ENCODE results near the gene COLEC12. TPM values are rescaled to one million over a fixed set of nuclear protein-coding genes. Genes with fewer than 3 reads are reported as not detected.

Gene COLEC12
- 29.0 and 79.5 TPM in 2 replicates for total RNA-seq

GRCh38 chr18:500632-501405 lies at the start of gene COLEC12:
Gene COLEC12, minus strand, starts transcription at chr18:500701. Its CDS starts 187 bp downstream, at chr18:500514.

GRCh38 chr18:267688-268552 lies 232.6 kb downstream of the COLEC12 start, which contains the start of gene THOC1:
Gene THOC1, minus strand, starts transcription at chr18:268047. Its CDS starts 28 bp downstream, at chr18:268019.

Other genes with a start within 250 kb of the COLEC12 start
- 20.6 and 31.8 TPM in 2 replicates for gene THOC1, start 232.7 kb downstream of the COLEC12 start, total RNA-seq
- gene CETN1, start 79.7 kb upstream of the COLEC12 start, total RNA-seq, result not detected in 2 replicates
- gene CLUL1, start 96.3 kb upstream of the COLEC12 start, total RNA-seq, result under 0.01 and 0.65 TPM in 2 replicates
- gene TYMS, start 157.0 kb upstream of the COLEC12 start, total RNA-seq, result 7.4 and 8.0 TPM in 2 replicates
- 26.6 and 37.4 TPM in 2 replicates for gene ENOSF1, start 211.9 kb upstream of the COLEC12 start, total RNA-seq